ENCODE data around the gene MSANTD3.
"Not testable (repeated sequence)": the region's sequence is repeated elsewhere in the genome, so short reads cannot be mapped to it uniquely, and the experiment has no call there.

The MSANTD3 gene

DNA sequence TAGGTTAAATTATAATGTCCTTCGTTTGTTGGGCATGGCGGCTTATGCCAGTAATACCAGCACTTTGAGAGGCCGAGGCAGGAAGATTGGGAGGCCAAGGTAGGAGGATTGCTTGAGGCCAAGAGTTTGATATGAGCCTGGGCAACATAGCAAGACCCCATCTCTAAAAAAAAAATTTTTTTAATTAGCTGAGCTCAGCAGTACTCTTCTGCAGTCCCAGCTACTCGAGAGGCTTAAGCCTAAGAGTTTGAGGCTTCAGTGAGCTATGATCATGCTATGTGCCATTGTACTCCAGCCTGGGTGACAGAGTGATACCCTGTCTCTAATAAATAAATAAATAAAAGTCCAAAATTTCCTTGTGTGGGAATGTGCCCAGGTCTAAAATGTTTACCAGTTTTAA is 9.1 kb upstream of the MSANTD3 start:
- peaks cover 41% of the 10 kb centered on the region for H3K27me3 Mint-ChIP-seq
- no peaks in the 10 kb centered on the region for H3K4me1 Mint-ChIP-seq (ENCODE audit: low read depth)
- H3K27ac Mint-ChIP-seq = no peak overlapping the region
- no peaks in the 10 kb centered on the region for H3K36me3 Mint-ChIP-seq (ENCODE audit: low read depth)
- no peak for DNase-seq
- no peaks in the 10 kb centered on the region for H3K9me3 Mint-ChIP-seq
- no peak overlapping the region for H3K4me3 Mint-ChIP-seq

DNA sequence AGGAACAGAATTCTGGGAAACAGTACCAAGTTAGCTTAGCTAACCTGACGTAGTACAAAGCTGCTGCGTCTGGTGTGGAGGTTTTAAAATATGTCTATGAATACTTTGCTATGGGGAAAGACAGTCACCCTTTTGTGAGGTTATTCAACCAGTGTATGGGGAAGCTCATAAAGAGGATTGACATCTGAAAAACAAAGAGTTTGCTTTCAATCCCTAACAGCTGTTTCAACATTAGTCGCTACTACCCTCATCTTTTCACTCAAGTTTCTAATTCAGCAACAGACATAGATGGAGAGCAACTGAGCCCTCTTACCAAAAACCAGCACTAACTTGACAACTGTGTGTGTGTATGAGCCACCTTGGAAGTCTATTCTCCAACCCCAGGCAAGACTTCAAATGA is 7.8 kb upstream of the MSANTD3 start:
- Mint-ChIP-seq H3K4me3 (no peak overlapping the region), H3K27me3 (peaks cover 41% of the 10 kb centered on the region), H3K36me3 (ENCODE audit: low read depth) (no peaks in the 10 kb centered on the region), H3K9me3 (no peaks in the 10 kb centered on the region), H3K4me1 (ENCODE audit: low read depth) (no peaks in the 10 kb centered on the region), H3K27ac (no peak overlapping the region)
- no peak for DNase-seq

DNA sequence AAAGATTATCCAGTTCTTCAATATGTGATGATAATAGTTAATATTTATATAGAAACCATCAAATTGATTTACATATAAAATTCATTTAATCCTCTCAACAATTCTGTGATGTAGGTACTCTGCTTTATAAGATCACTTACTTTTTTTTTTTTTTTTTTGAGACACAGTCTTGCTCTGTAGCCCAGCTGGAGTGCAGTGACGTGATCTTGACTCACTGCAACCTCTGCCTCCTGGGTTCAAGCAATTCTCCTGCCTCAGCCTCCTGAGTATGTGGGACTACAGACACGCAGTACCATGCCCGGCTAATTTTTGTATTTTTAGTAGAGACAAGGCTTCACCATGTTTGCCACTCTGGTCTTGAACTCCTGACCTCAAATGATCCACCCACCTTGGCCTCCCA is 5.8 kb upstream of the MSANTD3 start:
- DNase-seq; H3K4me1 Mint-ChIP-seq (ENCODE audit: low read depth); H3K27ac Mint-ChIP-seq; H3K36me3 Mint-ChIP-seq (ENCODE audit: low read depth); H3K9me3 Mint-ChIP-seq; H3K4me3 Mint-ChIP-seq: not testable (repeated sequence)
- peaks cover 35% of the 10 kb centered on the region for H3K27me3 Mint-ChIP-seq

DNA sequence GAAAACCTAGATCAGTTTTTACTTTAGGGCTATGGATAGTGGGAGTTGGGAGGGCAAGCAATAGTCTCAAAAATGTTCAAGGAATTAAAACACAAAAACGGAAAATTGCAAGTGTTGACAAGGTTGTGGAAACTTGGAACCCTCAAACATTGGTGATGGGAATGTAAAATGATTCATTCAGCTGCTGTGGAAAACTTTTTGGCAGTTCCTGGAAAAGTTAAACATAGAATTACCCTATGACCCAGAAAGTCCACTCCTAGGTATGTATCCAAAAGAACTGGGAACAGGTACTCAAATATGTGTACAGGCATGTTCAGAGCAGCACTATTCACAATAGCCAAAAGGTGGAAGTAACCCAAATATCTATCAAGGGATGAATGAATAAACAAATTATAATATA is 1.2 kb upstream of the MSANTD3 start:
- peak overlapping the region; percentile 92 for H3K27ac Mint-ChIP-seq
- H3K4me1 Mint-ChIP-seq (ENCODE audit: low read depth) = peaks cover 34% of the 10 kb centered on the region
- peaks cover 9% of the 10 kb centered on the region for H3K27me3 Mint-ChIP-seq
- no peaks in the 10 kb centered on the region for H3K9me3 Mint-ChIP-seq
- DNase-seq = no peak
- peaks cover 4% of the 10 kb centered on the region for H3K36me3 Mint-ChIP-seq (ENCODE audit: low read depth)
- H3K4me3 Mint-ChIP-seq = peak overlapping the region; percentile 87

DNA sequence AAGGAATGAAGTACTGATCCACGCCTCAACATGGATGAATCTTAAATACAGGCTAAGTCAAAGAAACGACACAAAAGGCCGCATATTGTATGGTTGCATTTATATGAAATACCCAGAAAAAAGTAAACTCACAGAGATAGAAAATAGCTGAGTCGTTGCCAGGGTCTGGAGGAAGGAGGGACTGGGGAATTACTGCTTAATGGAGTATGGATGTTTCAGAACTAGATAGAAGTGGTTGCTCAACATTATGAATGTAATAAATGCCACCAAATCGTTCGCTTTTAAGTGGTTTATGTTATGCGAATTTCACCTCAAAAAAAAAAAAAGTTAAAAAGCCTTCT is 784 bp upstream of the MSANTD3 start:
- Mint-ChIP-seq H3K36me3 (ENCODE audit: low read depth) (peaks cover 4% of the 10 kb centered on the region), H3K4me3 (peak overlapping the region; percentile 87), H3K27me3 (peaks cover 8% of the 10 kb centered on the region), H3K9me3 (no peaks in the 10 kb centered on the region), H3K27ac (peak overlapping the region; percentile 92), H3K4me1 (ENCODE audit: low read depth) (peaks cover 34% of the 10 kb centered on the region)
- DNase-seq = no peak

DNA sequence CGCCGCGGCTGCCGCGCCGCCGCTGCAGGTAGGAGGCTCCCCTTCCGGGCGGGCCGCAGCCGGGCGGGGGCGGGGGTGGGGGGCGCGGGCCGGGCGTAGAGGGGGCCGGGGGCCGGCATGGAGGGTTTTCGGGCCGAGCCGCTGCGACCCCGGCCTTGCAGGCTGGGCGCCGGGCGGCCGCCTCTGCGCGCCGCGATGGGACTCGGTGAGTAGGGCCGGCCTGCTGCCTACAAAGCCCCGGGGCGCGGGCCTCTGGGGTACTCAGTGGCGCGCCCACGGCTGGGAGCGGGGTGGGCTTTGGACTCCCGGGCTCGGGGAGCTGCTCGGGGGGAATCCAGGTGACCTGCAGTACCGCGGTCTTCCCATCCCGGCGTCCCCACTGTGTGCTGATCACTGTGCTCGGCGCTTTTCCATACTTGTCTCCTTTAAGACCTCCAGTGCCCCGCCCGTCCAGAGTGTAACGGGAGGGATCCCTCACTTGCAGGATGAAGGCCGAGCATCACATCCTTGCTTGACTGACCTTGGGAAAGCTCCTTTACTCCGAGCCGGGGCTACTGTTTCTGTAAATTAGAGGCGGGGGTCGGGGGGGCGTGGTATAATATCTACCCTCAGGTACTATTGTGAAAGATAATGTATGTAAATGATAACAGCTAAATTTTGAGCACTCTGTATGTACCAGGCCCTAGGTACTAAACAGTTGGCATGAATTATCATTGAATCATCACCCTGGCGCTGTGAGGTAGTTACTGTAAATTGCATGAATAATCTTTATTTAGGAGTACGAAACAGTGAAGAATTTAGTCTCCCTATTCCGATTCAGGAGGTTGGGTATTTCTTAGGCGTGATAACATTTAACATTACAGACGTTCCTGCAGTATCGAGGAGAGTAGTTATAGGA is 672 bp downstream of the MSANTD3 start:
- H3K9me3 Mint-ChIP-seq = no peaks in the 10 kb centered on the region
- H3K36me3 Mint-ChIP-seq (ENCODE audit: low read depth) = peaks cover 4% of the 10 kb centered on the region
- H3K4me1 Mint-ChIP-seq (ENCODE audit: low read depth) = peaks cover 34% of the 10 kb centered on the region
- peak; percentile 77 for DNase-seq
- H3K4me3 Mint-ChIP-seq = peak overlapping the region; percentile 80
- H3K27me3 Mint-ChIP-seq = no peaks in the 10 kb centered on the region
- H3K27ac Mint-ChIP-seq = peak overlapping the region; percentile 67

DNA sequence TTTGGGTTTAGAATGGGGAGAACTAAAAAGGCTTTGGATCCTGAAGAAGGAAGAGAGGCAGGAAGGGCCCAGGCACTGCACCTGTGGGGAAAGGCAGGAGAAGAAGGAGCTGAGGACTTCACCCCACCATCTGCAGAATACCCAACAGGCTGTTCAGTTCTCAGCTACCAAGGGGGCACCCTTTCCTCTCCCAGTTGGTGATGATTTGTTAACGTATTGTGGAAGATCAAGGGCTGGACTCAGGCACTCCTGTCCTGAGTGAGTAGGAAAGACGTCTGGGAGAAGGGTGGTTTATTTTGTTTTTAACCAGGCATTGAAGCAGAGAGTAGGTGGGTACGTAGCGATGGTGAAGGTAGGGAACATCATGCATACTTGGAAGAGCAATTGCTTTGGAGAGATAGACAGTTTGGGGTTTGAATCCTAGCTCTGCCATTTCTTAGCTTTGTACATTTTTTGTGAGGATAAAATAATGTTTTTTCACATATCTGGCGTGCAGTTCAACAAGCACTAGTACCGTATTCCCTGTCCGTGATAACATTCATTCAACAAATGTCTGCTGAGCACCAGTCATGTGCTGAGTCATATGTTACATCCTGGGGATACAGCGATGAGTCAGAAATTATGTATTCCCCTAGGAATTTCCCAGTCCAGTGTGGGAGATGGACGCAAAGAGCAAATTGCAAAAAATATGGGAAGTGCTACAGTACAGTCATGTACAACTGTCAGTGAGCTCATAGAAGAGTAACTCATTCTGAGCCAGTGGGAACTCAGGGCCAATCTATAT is 2.1 kb downstream of the MSANTD3 start:
- peaks cover 34% of the 10 kb centered on the region for H3K4me1 Mint-ChIP-seq (ENCODE audit: low read depth)
- H3K4me3 Mint-ChIP-seq = peak overlapping the region; percentile 4
- H3K36me3 Mint-ChIP-seq (ENCODE audit: low read depth) = peaks cover 4% of the 10 kb centered on the region
- no peak for DNase-seq
- no peak overlapping the region for H3K27ac Mint-ChIP-seq
- no peaks in the 10 kb centered on the region for H3K27me3 Mint-ChIP-seq
- no peaks in the 10 kb centered on the region for H3K9me3 Mint-ChIP-seq

DNA sequence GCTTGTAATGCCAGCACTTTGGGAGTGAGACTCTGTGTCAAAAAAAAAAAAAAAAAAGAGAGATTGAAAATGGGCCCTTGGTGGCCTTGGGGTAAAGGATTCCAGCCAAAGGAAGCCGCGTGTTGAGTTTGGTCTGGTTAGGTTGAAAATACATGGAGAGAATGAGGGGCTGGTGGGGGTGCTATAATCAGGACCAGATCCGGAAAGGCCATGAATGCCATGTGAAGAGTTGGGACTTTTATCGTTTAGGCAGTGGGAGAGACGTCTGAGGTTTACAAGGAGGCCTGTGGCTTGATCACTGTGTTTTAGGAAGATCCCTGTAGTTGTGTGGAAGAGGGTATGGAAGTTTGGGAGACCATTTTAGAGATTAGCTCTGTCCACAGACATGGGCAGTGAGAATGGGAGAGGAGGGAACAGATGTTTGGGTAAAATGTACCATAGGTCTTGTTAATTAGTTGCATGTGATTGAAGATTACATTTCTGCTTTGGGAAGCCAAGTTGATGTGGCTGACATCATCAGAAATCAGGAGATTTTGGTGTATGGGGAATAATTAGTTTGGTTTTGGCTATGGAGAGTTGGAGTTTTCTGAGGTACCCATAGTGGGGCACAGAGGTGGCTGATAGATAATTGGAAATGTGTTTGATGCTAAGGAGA is 3.5 kb downstream of the MSANTD3 start:
- DNase-seq = no peak
- peaks cover 4% of the 10 kb centered on the region for H3K36me3 Mint-ChIP-seq (ENCODE audit: low read depth)
- no peaks in the 10 kb centered on the region for H3K27me3 Mint-ChIP-seq
- no peaks in the 10 kb centered on the region for H3K9me3 Mint-ChIP-seq
- H3K4me1 Mint-ChIP-seq (ENCODE audit: low read depth) = peaks cover 34% of the 10 kb centered on the region
- H3K4me3 Mint-ChIP-seq = no peak overlapping the region
- H3K27ac Mint-ChIP-seq = no peak overlapping the region

DNA sequence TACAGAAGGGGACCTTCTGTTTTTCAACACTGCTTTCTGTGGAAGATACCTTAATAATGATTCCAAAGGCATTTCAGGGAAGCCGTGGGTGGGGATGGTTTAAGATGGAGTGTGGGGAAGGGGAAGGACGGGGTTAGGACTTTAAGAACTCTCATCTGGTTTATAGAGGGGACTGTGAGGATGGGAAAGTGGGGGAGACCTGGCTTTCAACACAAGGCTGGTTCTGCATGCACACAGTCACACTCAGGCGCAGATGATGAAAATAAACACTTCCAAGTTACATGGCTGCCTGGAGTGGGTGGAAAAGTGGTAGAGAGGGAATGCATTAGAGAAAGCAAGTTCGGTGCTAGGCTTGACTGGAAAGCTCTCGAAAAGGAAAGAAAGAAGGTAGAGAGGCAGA is 4.9 kb downstream of the MSANTD3 start:
- no peak overlapping the region for H3K4me3 Mint-ChIP-seq
- no peak overlapping the region for H3K27ac Mint-ChIP-seq
- H3K36me3 Mint-ChIP-seq (ENCODE audit: low read depth) = no peaks in the 10 kb centered on the region
- DNase-seq = no peak
- peaks cover 21% of the 10 kb centered on the region for H3K4me1 Mint-ChIP-seq (ENCODE audit: low read depth)
- H3K9me3 Mint-ChIP-seq = no peaks in the 10 kb centered on the region
- H3K27me3 Mint-ChIP-seq = no peaks in the 10 kb centered on the region

DNA sequence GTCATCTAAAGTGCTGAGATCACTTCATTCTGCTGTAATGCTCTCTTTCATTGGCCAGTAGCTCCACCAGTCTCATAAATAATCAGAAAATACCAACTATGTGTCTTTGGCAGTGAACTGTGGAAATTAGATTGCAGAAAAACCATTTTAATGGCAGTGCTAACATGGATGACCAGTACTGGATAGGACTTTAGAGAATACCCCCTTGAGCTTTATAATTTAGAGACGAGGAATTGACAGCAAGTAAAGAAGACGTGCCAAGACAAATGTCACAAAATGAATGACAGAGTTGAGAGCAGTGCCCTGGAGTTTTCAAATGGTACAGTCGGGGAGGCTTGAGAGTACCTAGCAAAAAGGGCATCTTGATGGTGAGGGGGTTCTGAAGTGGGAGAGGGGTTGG is 5.8 kb downstream of the MSANTD3 start:
- H3K4me1 Mint-ChIP-seq (ENCODE audit: low read depth) = peaks cover 20% of the 10 kb centered on the region
- H3K4me3 Mint-ChIP-seq = no peak overlapping the region
- no peaks in the 10 kb centered on the region for H3K36me3 Mint-ChIP-seq (ENCODE audit: low read depth)
- H3K9me3 Mint-ChIP-seq = no peaks in the 10 kb centered on the region
- H3K27me3 Mint-ChIP-seq = no peaks in the 10 kb centered on the region
- no peak overlapping the region for H3K27ac Mint-ChIP-seq
- DNase-seq = no peak

DNA sequence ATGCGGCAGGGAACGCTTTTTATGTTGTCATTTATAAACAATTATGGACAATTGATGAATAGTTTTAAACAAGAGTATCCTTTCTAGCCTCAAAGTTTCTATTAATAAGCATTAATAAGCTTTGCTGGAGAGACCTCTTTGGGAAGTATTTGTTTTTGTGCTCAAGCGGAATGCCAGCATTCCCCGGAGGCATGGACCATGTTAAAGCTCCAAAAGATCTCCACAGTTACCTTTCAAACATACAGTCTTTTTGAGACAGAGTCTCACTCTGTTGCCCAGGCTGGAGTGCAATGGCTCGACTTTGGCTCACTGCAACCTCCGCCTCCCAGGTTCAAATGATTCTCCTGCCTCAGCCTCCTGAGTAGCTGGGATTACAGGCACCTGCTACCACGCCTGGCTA is 9.6 kb downstream of the MSANTD3 start:
- Mint-ChIP-seq H3K27ac (no peak overlapping the region), H3K36me3 (ENCODE audit: low read depth) (peaks cover 2% of the 10 kb centered on the region), H3K9me3 (no peaks in the 10 kb centered on the region), H3K27me3 (no peaks in the 10 kb centered on the region), H3K4me3 (no peak overlapping the region), H3K4me1 (ENCODE audit: low read depth) (no peaks in the 10 kb centered on the region)
- no peak for DNase-seq

DNA sequence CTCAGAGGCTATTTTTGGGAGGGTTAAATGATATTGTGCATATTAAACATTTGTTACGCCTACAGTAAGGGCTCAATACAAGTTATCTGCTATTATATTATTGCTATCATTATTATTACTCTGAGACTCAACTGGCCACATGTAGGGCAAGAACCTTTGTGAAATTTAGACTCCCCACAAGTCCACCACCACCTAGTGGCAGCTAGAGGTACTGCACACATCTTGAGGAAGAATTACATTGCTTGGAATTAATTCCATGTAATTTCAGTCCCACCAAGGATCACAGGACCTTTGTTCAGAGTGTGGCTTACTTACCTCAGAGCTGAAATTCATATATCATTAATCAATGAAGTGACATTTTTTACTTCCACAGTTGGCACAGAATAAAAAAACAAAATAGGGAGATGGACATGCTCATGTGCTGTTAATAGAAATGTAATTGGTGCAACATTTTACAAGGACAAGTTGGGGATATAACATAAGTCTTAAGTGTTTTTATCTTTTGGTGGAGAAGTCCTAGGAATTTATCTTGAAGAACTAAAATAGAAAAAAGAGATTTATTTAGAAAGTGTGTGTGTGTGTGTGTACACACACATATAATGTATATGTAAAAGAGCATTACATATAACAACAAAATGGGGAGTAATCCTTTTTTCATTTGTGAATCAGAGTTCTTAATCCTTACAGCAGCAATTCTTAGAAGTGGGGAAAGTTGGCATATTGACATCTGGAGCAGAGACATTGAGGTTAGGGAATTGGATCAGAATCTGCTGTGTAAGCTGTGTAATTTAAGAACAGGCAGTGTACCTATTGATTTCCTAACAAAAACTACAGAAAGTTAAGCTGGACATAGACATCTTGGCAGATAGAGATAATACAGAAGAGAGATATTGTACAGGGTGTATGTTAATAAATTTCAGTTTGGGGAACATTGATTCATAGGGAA is 11.2 kb downstream of the MSANTD3 start:
- H3K27ac Mint-ChIP-seq = no peak overlapping the region
- no peaks in the 10 kb centered on the region for H3K9me3 Mint-ChIP-seq
- H3K36me3 Mint-ChIP-seq (ENCODE audit: low read depth) = peaks cover 11% of the 10 kb centered on the region
- DNase-seq = peak; percentile 59
- no peak overlapping the region for H3K4me3 Mint-ChIP-seq
- no peaks in the 10 kb centered on the region for H3K27me3 Mint-ChIP-seq
- H3K4me1 Mint-ChIP-seq (ENCODE audit: low read depth) = no peaks in the 10 kb centered on the region

DNA sequence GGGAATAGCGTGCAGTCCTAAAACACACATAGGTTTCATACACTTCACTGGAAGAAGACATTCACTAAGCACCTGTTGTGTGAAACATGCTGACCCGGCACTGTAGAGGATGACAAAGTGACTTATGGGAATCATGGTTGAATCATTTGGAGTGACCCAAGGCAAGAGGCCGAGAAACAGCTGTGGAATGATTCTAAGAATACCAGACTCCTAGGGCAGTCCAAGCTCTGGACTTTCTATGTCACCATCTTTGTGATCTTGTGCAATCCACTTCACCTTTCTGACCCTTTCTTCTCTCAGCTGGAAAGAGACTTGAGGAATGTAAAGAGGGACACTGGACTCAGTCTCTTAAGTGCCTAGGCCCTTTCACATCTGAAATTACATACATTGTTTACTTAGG is 13.1 kb downstream of the MSANTD3 start:
- H3K27me3 Mint-ChIP-seq = no peaks in the 10 kb centered on the region
- peaks cover 27% of the 10 kb centered on the region for H3K36me3 Mint-ChIP-seq (ENCODE audit: low read depth)
- H3K4me1 Mint-ChIP-seq (ENCODE audit: low read depth) = no peaks in the 10 kb centered on the region
- no peaks in the 10 kb centered on the region for H3K9me3 Mint-ChIP-seq
- DNase-seq = no peak
- H3K4me3 Mint-ChIP-seq = no peak overlapping the region
- H3K27ac Mint-ChIP-seq = no peak overlapping the region

DNA sequence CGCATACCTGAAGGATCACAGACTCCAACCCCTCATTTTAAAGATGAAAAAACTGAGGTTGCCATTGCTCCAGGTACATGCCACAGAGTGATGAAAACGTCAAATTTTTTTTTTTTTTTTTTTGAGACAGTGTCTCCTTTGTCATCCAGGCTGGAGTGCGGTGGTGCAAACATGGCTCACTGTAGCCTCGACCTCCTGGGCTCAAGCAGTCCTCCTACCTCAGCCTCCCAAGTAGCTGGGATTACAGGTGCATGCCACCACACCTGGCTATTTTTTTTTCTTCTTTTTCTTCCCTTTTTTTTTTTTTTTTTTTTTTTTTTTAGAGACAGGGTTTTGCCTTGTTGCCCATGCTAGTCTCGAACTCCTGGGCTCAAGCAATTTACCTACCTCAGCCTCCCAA is 13.5 kb downstream of the MSANTD3 start:
- H3K36me3 Mint-ChIP-seq (ENCODE audit: low read depth) = peaks cover 28% of the 10 kb centered on the region
- H3K4me1 Mint-ChIP-seq (ENCODE audit: low read depth); DNase-seq; H3K27me3 Mint-ChIP-seq; H3K27ac Mint-ChIP-seq; H3K4me3 Mint-ChIP-seq; H3K9me3 Mint-ChIP-seq: not testable (repeated sequence)

All from activated T-cell treated with anti-CD3 and anti-CD28 coated beads, Interleukin-2, amount 50 U/mL, for 24 hours (primary cell).